Ovary (tissue), 3 donors: ENCODE data around the gene BRIP1.

Source experiments
- EP300 ChIP-seq: sonication (generic); formaldehyde crosslinking; IDR thresholded peaks from one replicate; pipeline ENCODE4 v1.6.1; 2017; ENCODE audit warnings: antibody characterized with exemption
- POLR2A ChIP-seq: fragments of 450-650 bp; IDR thresholded peaks from one replicate; pipeline ENCODE4 v1.6.1; 2017; ENCODE audit warnings: antibody characterized with exemption, mild to moderate bottlenecking, moderate library complexity
- TF ChIP-seq, protein P1 (sequence below), 3 donors: fragments of 450-650 bp in 2 of 3; fragments of 200-600 bp in 1 of 3; IDR thresholded peaks; one replicate each; pipeline versions ENCODE4 v1.5.1 to v1.8.0; 2016 to 2022; ENCODE audit warnings: antibody characterized with exemption in 3 of 3, mild to moderate bottlenecking in 1 of 3
- donor health status: DM: no; HTN: no; CAD: no.

- TF ChIP-seq, protein P1, sequence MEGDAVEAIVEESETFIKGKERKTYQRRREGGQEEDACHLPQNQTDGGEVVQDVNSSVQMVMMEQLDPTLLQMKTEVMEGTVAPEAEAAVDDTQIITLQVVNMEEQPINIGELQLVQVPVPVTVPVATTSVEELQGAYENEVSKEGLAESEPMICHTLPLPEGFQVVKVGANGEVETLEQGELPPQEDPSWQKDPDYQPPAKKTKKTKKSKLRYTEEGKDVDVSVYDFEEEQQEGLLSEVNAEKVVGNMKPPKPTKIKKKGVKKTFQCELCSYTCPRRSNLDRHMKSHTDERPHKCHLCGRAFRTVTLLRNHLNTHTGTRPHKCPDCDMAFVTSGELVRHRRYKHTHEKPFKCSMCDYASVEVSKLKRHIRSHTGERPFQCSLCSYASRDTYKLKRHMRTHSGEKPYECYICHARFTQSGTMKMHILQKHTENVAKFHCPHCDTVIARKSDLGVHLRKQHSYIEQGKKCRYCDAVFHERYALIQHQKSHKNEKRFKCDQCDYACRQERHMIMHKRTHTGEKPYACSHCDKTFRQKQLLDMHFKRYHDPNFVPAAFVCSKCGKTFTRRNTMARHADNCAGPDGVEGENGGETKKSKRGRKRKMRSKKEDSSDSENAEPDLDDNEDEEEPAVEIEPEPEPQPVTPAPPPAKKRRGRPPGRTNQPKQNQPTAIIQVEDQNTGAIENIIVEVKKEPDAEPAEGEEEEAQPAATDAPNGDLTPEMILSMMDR (IDR thresholded peaks at IDR 0.05) = no peak
- TF ChIP-seq POLR2A = no peak
- TF ChIP-seq EP300 = no peak
These were observed 152.8 kb downstream of the BRIP1 start for GRCh38 chr17:61710546-61710945.
